ENCODE measurements around the gene ABITRAM. TPM values are rescaled to one million over a fixed set of nuclear protein-coding genes. Genes with fewer than 3 reads are reported as not detected.
"Not testable (repeated sequence)": the region's sequence is repeated elsewhere in the genome, so short reads cannot be mapped to it uniquely, and the experiment has no call there.

ABITRAM gene
- total and polyA plus RNA-seq, 2 experiments from 2014 or later = 7.6 to 30.1 TPM

- Histone ChIP-seq H3K9me3 (ENCODE audit: low read depth) (no peaks in the 10 kb centered on the region), H3K4me3 (no peak overlapping the region), H3K4me1 (ENCODE audit: low read depth) (peaks cover 9% of the 10 kb centered on the region), H3K36me3 (peaks cover 35% of the 10 kb centered on the region), H3K27ac (no peak overlapping the region), H3K27me3 (no peaks in the 10 kb centered on the region)
- no peak for TF ChIP-seq CTCF (IDR thresholded peaks at IDR 0.05; ENCODE audit: low read depth, low read length)
- DNase-seq (ENCODE audit: low read depth in 1 of 2, low spot score in 1 of 2) = no peak
These were observed 39.8 kb upstream of the ABITRAM start for GRCh38 chr9:108894225-108894997.

GRCh38 chr9:108897324-108898096, 36.7 kb upstream of the ABITRAM start:
- no peak for TF ChIP-seq CTCF (IDR thresholded peaks at IDR 0.05; ENCODE audit: low read depth, low read length)
- DNase-seq (ENCODE audit: low read depth in 1 of 2, low spot score in 1 of 2) = no peak

GRCh38 chr9:108899023-108899695, 35.0 kb upstream of the ABITRAM start:
- peaks cover 65% of the 10 kb centered on the region for H3K36me3 ChIP-seq
- H3K27me3 ChIP-seq, H3K4me3 ChIP-seq: not testable (repeated sequence)

More at GRCh38 chr9:108897324-108898096, 36.7 kb upstream of the ABITRAM start:
- H3K27ac ChIP-seq = no peak overlapping the region
- no peaks in the 10 kb centered on the region for H3K9me3 ChIP-seq (ENCODE audit: low read depth)
- H3K4me3 ChIP-seq = no peak overlapping the region
- no peaks in the 10 kb centered on the region for H3K27me3 ChIP-seq
- peaks cover 56% of the 10 kb centered on the region for H3K36me3 ChIP-seq
- H3K4me1 ChIP-seq (ENCODE audit: low read depth) = no peaks in the 10 kb centered on the region

DNA sequence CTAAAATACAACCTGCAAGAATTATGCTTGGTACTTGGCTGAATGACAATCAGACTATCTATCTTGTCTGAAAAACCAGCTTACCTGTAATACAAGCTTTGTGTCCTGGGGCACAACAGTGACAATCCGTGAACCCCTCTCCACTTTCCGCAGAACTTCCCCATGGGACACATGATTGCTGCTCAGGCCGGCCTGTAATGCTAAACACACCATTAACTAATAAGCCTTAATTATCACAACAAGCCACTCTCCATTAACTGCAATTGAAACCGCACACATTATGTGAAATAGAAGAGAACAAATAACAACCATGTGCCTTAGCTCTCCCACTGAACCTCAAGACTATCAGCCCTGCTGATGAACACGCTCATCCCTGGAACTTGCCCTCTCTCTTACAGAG, 34.0 kb upstream of the ABITRAM start:
- Histone ChIP-seq H3K4me3 (no peak overlapping the region), H3K4me1 (ENCODE audit: low read depth) (no peaks in the 10 kb centered on the region), H3K27ac (no peak overlapping the region), H3K36me3 (peaks cover 73% of the 10 kb centered on the region), H3K27me3 (no peaks in the 10 kb centered on the region), H3K9me3 (ENCODE audit: low read depth) (no peaks in the 10 kb centered on the region)
- no peak for DNase-seq (ENCODE audit: low read depth in 1 of 2, low spot score in 1 of 2)
- no peak for TF ChIP-seq CTCF (IDR thresholded peaks at IDR 0.05; ENCODE audit: low read depth, low read length)

More at GRCh38 chr9:108899023-108899695, 35.0 kb upstream of the ABITRAM start:
- H3K9me3 ChIP-seq (ENCODE audit: low read depth); H3K27ac ChIP-seq; H3K4me1 ChIP-seq (ENCODE audit: low read depth); DNase-seq (ENCODE audit: low read depth in 1 of 2, low spot score in 1 of 2): not testable (repeated sequence)

DNA sequence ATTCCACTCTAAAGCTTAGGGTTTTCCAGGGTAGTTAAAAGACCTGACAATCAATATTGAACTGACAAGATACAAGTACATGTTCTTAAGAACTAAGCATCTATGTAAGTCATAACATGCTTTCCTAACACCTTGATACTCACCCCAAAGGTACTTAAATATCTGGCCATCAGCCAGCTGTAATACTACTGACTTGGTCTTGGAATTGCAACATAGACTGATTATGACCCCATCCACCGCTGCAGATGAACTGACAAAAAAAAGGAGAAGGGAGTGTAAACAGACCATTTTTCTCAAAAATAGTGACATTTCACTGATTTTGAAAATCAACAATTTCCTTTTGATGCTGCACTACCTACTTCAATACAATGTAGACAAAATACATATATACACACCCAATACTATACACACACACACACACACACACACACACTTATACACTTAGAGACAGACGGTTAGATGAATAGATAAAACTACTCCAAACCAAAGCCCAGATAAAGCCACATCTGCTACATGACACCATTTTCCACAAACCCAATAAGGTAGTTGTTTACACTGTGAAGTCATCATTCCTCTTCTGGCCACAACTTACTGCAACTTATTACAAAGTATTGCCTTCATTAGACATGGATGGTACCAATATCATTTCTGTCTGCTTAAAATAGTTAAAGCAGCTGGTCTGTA, 30.6 kb upstream of the ABITRAM start:
- no peaks in the 10 kb centered on the region for H3K9me3 ChIP-seq (ENCODE audit: low read depth)
- H3K27me3 ChIP-seq = no peaks in the 10 kb centered on the region
- DNase-seq (ENCODE audit: low read depth in 1 of 2, low spot score in 1 of 2) = no peak
- TF ChIP-seq CTCF (IDR thresholded peaks at IDR 0.05; ENCODE audit: low read depth, low read length) = no peak
- H3K36me3 ChIP-seq = peaks cover 81% of the 10 kb centered on the region
- H3K27ac ChIP-seq = no peak overlapping the region
- H3K4me1 ChIP-seq (ENCODE audit: low read depth) = no peaks in the 10 kb centered on the region
- H3K4me3 ChIP-seq = no peak overlapping the region

Data from cardiac muscle cell (in vitro differentiated cells and primary cell).